ENCODE data around the gene PDE4D. TPM values are rescaled to one million over a fixed set of nuclear protein-coding genes. Genes with fewer than 3 reads are reported as not detected.

Gene PDE4D
- total RNA-seq, 1 experiment from 2014 or later, result 2.1 TPM

GRCh38 chr5:59317023-59317773 is 576.3 kb downstream of the PDE4D start:
- Histone ChIP-seq H3K23me2 (ENCODE audit: insufficient read length, low read depth, low read length, poor library complexity, severe bottlenecking) (no peaks in the 10 kb centered on the region), H3K4me1 (ENCODE audit: insufficient read depth, low read length) (peaks cover 3% of the 10 kb centered on the region; the same call in 1 of the 2 replicates), H2BK5ac (ENCODE audit: insufficient read length, low read length) (no peak overlapping the region), H2BK20ac (ENCODE audit: low read depth, low read length, poor library complexity, severe bottlenecking) (no peak overlapping the region), H4K8ac (replicated peaks; ENCODE audit: insufficient read length, low read depth, low read length) (no peak overlapping the region), H3K4ac (ENCODE audit: low read depth, low read length) (no peak overlapping the region), H3K27me3 (ENCODE audit: insufficient read depth, low read length) (no peaks in the 10 kb centered on the region), H2AK5ac (ENCODE audit: insufficient read length, low read length) (no peak overlapping the region), H2AFZ (ENCODE audit: low read length) (no peak overlapping the region), H3T11ph (ENCODE audit: low read length) (no peak overlapping the region), H4K91ac (ENCODE audit: insufficient read length, low read depth, low read length) (no peak overlapping the region), H3K4me2 (ENCODE audit: insufficient read depth, insufficient read length, low read length) (no peak overlapping the region), H3K9me3 (ENCODE audit: control insufficient read depth, low read depth, low read length) (no peaks in the 10 kb centered on the region), H3K14ac (ENCODE audit: insufficient read depth, low read length) (no peak overlapping the region), H3K79me1 (ENCODE audit: insufficient read depth, low read depth, low read length, poor library complexity, severe bottlenecking) (no peaks in the 10 kb centered on the region), H3K9ac (ENCODE audit: extremely low read depth, insufficient read length, low read length) (no peak overlapping the region), H4K20me1 (ENCODE audit: control insufficient read depth, insufficient read depth, insufficient read length) (no peaks in the 10 kb centered on the region), H2BK120ac (ENCODE audit: low read depth, low read length, poor library complexity, severe bottlenecking) (no peak overlapping the region), H4K5ac (ENCODE audit: insufficient read length, low read depth, low read length) (no peak overlapping the region), H3K23ac (ENCODE audit: insufficient read length, low read depth, low read length) (no peak overlapping the region), H3K79me2 (ENCODE audit: insufficient read depth, low read length) (no peaks in the 10 kb centered on the region), H2BK15ac (ENCODE audit: low read depth, low read length) (no peak overlapping the region), H3K18ac (ENCODE audit: insufficient read length, low read depth, low read length) (no peak overlapping the region), H3K27ac (ENCODE audit: insufficient read length, low read depth, low read length) (no peak overlapping the region), H3K56ac (ENCODE audit: insufficient read length, low read depth, low read length) (no peak overlapping the region), H2BK12ac (ENCODE audit: insufficient read length, low read depth, low read length) (no peak overlapping the region)
- no peak overlapping the region for H3K4me3 Mint-ChIP-seq
- peaks cover 13 to 14% of the 10 kb centered on the region in 2 experiments for H3K4me1 Mint-ChIP-seq
- no peak for TF ChIP-seq CTCF (conservative IDR thresholded peaks at IDR 0.05)
- no peaks in the 10 kb centered on the region for H3K9me3 Mint-ChIP-seq
- DNase-seq, result no peak
- no peaks in the 10 kb centered on the region; a peak in 2 of 7 replicates for H3K36me3 Mint-ChIP-seq (ENCODE audit: insufficient read depth in 1 of 3, low read depth in 3 of 3)
- H3K27me3 Mint-ChIP-seq (ENCODE audit: low read depth), result no peaks in the 10 kb centered on the region; the same call in 1 of the 2 replicates
- H3K27ac Mint-ChIP-seq, result peak overlapping the region in 2 of 3 experiments; percentile 3 to 5; a peak in 2 of 7 replicates
- no CpG with 5 or more reads among the region's 6 CpGs for WGBS (ENCODE audit: extremely low coverage, insufficient read length, low lambda C conversion rate)
